ENCODE measurements around the gene NHEJ1. TPM values are rescaled to one million over a fixed set of nuclear protein-coding genes. Genes with fewer than 3 reads are reported as not detected.

The NHEJ1 gene
- total RNA-seq, 3 donors from 2014 or later, result 13.4 to 19.8 (median 17.6) TPM

DNA sequence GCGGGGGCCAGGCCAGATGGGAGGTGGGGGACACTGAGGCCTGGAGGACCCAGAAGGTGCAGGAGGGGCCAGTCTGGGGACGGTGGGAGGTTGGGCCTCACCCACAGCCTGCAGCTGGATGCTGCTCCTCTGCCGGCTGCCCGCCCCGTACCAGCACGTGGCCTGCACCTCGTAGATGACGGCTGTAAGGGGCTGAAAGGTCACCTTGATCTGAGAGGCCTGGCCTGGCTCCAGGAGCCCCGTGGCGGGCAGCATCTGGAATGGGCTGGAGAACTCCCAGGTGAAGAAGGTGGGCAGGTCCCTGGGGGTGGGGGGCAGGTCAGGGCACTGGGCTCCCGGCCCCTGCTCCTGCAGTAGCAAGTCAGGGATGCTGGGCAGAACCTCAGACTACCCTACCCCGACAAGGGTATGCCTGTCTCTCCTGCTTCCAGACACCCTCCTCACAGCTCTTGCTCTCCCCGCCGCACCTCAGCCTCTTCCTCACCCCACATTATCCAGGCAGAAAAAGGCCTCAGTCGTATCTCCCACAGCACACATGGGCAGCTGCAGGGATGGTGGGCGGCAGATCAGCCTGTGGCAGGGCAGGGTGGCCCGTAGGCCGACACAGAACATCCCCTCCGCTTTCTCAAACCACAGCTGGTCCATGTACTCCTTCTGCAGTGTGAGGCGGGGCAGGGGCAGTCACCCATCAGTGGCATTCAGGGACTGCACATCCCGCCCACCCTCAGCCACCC is 129.4 kb downstream of the NHEJ1 start:
- intact Hi-C loops (cut with DNase I; ENCODE audit: low total_unique reads), result no loop called here
- Histone ChIP-seq H3K27ac (no peak overlapping the region), H3K4me3 (no peak overlapping the region), H3K27me3 (peaks cover 0 to 30% of the 10 kb centered on the region in 2 donors), H3K4me1 (no peaks in the 10 kb centered on the region), H3K9me3 (no peaks in the 10 kb centered on the region), H3K36me3 (no peaks in the 10 kb centered on the region)
- TF ChIP-seq POLR2A (IDR thresholded peaks at IDR 0.05) (no peak), POLR2AphosphoS5 (IDR thresholded peaks at IDR 0.05) (no peak)
- DNase-seq (ENCODE audit: low spot score in 2 of 2), result no peak

DNA sequence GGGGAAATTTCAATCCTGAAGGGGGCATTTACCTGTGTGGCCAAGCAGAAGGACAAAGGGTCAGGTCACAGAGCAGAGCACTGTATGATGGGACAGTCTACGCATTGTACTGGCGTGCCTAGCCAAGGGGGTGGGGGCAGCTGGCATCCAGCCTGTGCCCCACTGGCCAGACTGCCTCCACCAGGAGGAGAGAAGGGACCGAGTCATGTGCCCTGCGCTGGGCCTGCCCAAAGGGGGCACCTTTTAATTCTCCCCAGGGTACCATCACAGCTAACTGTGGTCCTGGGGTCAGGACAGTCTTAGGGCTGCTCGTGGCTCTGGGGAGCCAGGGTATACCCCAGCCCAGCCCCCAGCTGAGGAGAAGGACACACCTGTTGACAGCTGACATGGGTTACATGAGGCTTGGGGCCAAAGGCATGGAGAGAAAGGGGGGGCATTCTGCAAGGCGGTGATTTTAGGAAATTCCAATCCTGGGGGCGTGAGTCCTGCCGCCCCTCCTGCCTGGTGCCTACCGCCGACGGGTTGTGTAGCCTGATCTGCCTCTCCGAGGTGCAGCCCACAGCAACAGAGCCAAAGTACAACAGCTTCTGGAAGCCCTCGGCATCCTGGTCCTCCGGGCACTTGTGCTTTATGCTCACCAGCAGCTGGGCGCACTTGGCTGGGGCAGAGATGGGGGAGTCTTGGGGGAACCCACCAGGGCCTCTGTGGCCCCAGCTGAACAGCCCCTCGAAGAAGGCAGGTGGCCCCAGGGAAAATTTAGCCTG is 130.3 kb downstream of the NHEJ1 start:
- Histone ChIP-seq H3K27ac (no peak overlapping the region), H3K4me3 (no peak overlapping the region), H3K36me3 (no peaks in the 10 kb centered on the region), H3K9me3 (no peaks in the 10 kb centered on the region), H3K4me1 (no peaks in the 10 kb centered on the region), H3K27me3 (peaks cover 0 to 30% of the 10 kb centered on the region in 2 donors)
- DNase-seq (ENCODE audit: low spot score in 2 of 2), result no peak
- TF ChIP-seq, protein P1, sequence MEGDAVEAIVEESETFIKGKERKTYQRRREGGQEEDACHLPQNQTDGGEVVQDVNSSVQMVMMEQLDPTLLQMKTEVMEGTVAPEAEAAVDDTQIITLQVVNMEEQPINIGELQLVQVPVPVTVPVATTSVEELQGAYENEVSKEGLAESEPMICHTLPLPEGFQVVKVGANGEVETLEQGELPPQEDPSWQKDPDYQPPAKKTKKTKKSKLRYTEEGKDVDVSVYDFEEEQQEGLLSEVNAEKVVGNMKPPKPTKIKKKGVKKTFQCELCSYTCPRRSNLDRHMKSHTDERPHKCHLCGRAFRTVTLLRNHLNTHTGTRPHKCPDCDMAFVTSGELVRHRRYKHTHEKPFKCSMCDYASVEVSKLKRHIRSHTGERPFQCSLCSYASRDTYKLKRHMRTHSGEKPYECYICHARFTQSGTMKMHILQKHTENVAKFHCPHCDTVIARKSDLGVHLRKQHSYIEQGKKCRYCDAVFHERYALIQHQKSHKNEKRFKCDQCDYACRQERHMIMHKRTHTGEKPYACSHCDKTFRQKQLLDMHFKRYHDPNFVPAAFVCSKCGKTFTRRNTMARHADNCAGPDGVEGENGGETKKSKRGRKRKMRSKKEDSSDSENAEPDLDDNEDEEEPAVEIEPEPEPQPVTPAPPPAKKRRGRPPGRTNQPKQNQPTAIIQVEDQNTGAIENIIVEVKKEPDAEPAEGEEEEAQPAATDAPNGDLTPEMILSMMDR (IDR thresholded peaks at IDR 0.05), result no peak
- no peak for TF ChIP-seq POLR2AphosphoS5 (IDR thresholded peaks at IDR 0.05)
- no peak for TF ChIP-seq POLR2A (IDR thresholded peaks at IDR 0.05)
- intact Hi-C loops (cut with DNase I; ENCODE audit: low total_unique reads), result no loop called here

DNA sequence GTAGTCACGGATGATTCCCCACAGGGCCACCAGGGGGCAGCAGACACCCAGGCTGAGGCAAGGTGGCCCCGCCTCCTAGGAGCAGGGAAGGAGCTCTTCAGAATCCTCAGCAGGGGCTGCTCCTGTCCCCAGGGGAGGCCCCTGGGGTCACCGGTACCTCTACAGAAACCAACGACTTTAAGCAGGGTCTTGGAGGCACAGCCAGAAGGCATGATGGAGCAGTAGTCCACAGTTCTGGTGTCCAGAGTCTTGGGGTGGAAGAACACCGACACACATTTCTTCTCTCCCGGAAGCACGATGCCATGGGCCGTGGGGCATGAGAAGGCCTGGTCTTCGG is 130.8 kb downstream of the NHEJ1 start:
- DNase-seq (ENCODE audit: low spot score in 2 of 2), result peak; percentile 69 to 82
- no peaks in the 10 kb centered on the region for H3K9me3 ChIP-seq
- no peaks in the 10 kb centered on the region for H3K4me1 ChIP-seq
- peaks cover 0 to 30% of the 10 kb centered on the region in 2 donors for H3K27me3 ChIP-seq
- H3K27ac ChIP-seq, result no peak overlapping the region
- H3K4me3 ChIP-seq, result no peak overlapping the region
- intact Hi-C loops (cut with DNase I; ENCODE audit: low total_unique reads), result loop anchor here (10.0 kb wide), 1 partner anchor 115 kb away; no protein-coding TSS in a partner anchor
- no peaks in the 10 kb centered on the region for H3K36me3 ChIP-seq
- TF ChIP-seq, protein P1 (IDR thresholded peaks at IDR 0.05), result peak; percentile 79 to 92 (median 90)
- TF ChIP-seq POLR2A (IDR thresholded peaks at IDR 0.05), result no peak

DNA sequence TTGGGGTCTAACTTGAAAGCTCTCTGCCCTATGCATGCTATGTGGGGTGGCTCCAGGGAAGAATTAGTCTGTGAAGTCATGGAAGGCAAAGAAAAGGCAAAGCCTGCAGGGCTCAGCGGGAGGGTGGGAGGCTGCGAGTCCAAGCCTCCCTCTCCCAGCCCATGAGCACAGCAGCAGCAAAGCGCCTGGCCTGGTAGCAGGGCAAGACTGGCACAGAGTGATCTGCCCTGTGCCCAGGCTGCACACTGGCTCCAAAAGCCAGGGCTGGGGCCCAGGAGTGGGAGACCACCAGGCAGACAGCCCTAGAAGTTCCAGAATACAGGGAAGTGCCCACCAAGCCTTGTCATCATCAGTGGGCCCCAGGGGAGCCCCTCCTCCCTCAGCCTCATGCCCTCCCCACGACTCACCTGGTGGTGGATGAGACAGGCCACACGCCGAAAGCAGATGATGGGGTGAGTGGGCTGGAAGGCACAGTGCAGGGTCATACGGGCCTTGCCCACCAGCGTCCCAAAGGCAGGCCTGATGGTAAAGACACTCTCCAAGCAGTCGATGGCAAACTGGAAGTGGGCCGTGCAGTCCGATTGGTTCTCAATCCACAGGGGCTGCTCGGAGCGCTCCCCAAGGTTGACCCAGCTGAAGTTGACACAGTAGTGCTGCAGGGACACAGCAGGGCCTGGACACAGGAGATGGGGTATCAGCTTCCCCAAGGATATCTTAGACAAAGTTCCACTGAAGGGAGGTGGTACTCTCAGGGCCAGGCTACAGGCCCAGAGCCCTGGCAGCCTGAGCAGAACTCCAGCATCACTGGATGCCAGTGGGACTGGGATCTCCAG is 131.4 kb downstream of the NHEJ1 start:
- no peak for TF ChIP-seq POLR2AphosphoS5 (IDR thresholded peaks at IDR 0.05)
- TF ChIP-seq POLR2A (IDR thresholded peaks at IDR 0.05), result no peak
- TF ChIP-seq, protein P1 (IDR thresholded peaks at IDR 0.05), result no peak
- intact Hi-C loops (cut with DNase I; ENCODE audit: low total_unique reads), result loop anchor here (10.0 kb wide), 1 partner anchor 116 kb away; no protein-coding TSS in a partner anchor

DNA sequence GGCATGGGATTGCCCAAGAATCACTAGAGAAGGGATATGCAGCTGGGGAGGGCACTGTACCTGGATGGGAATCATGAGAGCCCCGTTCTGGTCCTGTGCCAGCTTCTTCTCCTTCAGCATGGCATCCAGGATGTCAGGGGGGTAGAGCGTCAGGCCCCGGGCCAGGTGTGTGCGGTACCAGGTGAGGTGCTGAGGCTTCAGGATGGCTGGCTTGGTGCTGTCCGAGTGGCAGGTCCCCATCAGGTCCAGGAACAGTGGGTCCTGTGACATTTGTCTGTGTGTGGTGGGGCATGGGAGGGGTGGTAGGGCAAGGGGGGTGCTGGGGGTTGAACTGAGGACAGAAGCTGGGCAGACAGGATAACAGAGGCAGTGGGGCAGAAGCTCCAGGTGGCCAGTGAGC is 132.5 kb downstream of the NHEJ1 start:
- peaks cover 0 to 30% of the 10 kb centered on the region in 2 donors for H3K27me3 ChIP-seq
- H3K4me1 ChIP-seq, result no peaks in the 10 kb centered on the region
- no peak for TF ChIP-seq POLR2AphosphoS5 (IDR thresholded peaks at IDR 0.05)
- TF ChIP-seq, protein P1 (IDR thresholded peaks at IDR 0.05), result no peak
- TF ChIP-seq POLR2A (IDR thresholded peaks at IDR 0.05), result no peak
- no peaks in the 10 kb centered on the region for H3K9me3 ChIP-seq
- no peaks in the 10 kb centered on the region for H3K36me3 ChIP-seq
- no peak overlapping the region for H3K27ac ChIP-seq
- intact Hi-C loops (cut with DNase I; ENCODE audit: low total_unique reads), result loop anchor here (10.0 kb wide), 1 partner anchor 117 kb away; no protein-coding TSS in a partner anchor
- DNase-seq (ENCODE audit: low spot score in 2 of 2), result no peak
- H3K4me3 ChIP-seq, result no peak overlapping the region

More for the DNA sequence above, 131.4 kb downstream of the NHEJ1 start:
- no peak for DNase-seq (ENCODE audit: low spot score in 2 of 2)
- Histone ChIP-seq H3K4me1 (no peaks in the 10 kb centered on the region), H3K36me3 (no peaks in the 10 kb centered on the region), H3K27me3 (peaks cover 0 to 30% of the 10 kb centered on the region in 2 donors), H3K27ac (no peak overlapping the region), H3K4me3 (no peak overlapping the region), H3K9me3 (no peaks in the 10 kb centered on the region)
